Natural killer cell treated with Interleukin-12 subunit alpha and Interleukin-12 subunit beta and Interleukin-15 and Interleukin-18, amount 100 ng/mL, for 72 hours (primary cell): Measurements from ENCODE around the gene CD22. TPM values are rescaled to one million over a fixed set of nuclear protein-coding genes. Genes with fewer than 3 reads are reported as not detected.

Experiments
- ATAC-seq, 2 donors: fragments of 150-1000 bp; cut with Tn5 transposase in 1 of 2; sonication (Bioruptor Pico), chemical (Tn5 transposase) in 1 of 2; 2 replicates each; pipeline ENCODE4 v1.10.0; 2021
- DNase-seq: peaks from one replicate; pipeline ENCODE4 v3.0.0; 2022; ENCODE audit warnings: low spot score
- H3K27ac Mint-ChIP-seq, 2 donors: 1 replicate in 1 of 2; 2 replicates in 1 of 2; pipeline ENCODE4 v1.8.0; 2022; ENCODE audit warnings: mixed read lengths in 2 of 2, mild to moderate bottlenecking in 1 of 2, moderate library complexity in 1 of 2
- H3K27me3 Mint-ChIP-seq, 2 donors: 1 replicate in 1 of 2; 2 replicates in 1 of 2; pipeline ENCODE4 v1.8.0; 2022; ENCODE audit warnings: mixed read lengths in 2 of 2
- H3K36me3 Mint-ChIP-seq: one replicate; pipeline ENCODE4 v1.8.0; 2022; ENCODE audit warnings: mixed read lengths
- H3K4me1 Mint-ChIP-seq, 2 donors: 1 replicate in 1 of 2; 2 replicates in 1 of 2; pipeline ENCODE4 v1.8.0; 2022; ENCODE audit warnings: low read depth in 2 of 2, mixed read lengths in 2 of 2, mild to moderate bottlenecking in 1 of 2
- H3K4me3 Mint-ChIP-seq: one replicate; pipeline ENCODE4 v1.8.0; 2022; ENCODE audit warnings: mixed read lengths
- H3K9me3 Mint-ChIP-seq: 2 replicates; pipeline ENCODE4 v1.8.0; 2022; ENCODE audit warnings: mixed read lengths
- total RNA-seq, 2 donors: library from RNA; stranded (reverse); gene quantifications; one replicate each; pipeline ENCODE4 v1.2.3, GENCODE V29; 2022

The CD22 gene
- total RNA-seq, 2 donors from 2014 or later, result 1.1 to 15.0 TPM

GRCh38 chr19:35300339-35300649 lies 28.7 kb upstream of the CD22 start:
- no peaks in the 10 kb centered on the region for H3K4me1 Mint-ChIP-seq
- H3K36me3 Mint-ChIP-seq, result no peaks in the 10 kb centered on the region
- no peak overlapping the region for H3K27ac Mint-ChIP-seq
- H3K9me3 Mint-ChIP-seq, result no peaks in the 10 kb centered on the region
- DNase-seq, result no peak
- H3K27me3 Mint-ChIP-seq, result peaks cover 0 to 4% of the 10 kb centered on the region in 2 donors
- no peak for ATAC-seq
- H3K4me3 Mint-ChIP-seq, result no peak overlapping the region

GRCh38 chr19:35301961-35302360 lies 27.0 kb upstream of the CD22 start:
- Mint-ChIP-seq H3K27ac (no peak overlapping the region), H3K4me1 (no peaks in the 10 kb centered on the region), H3K9me3 (no peaks in the 10 kb centered on the region), H3K36me3 (no peaks in the 10 kb centered on the region), H3K27me3 (peaks cover 0 to 4% of the 10 kb centered on the region in 2 donors), H3K4me3 (no peak overlapping the region)
- ATAC-seq (no peak), DNase-seq (no peak)

GRCh38 chr19:35302446-35302845 lies 26.5 kb upstream of the CD22 start:
- Mint-ChIP-seq H3K4me1 (no peaks in the 10 kb centered on the region), H3K27ac (no peak overlapping the region), H3K4me3 (no peak overlapping the region), H3K9me3 (no peaks in the 10 kb centered on the region), H3K36me3 (no peaks in the 10 kb centered on the region), H3K27me3 (peaks cover 0 to 4% of the 10 kb centered on the region in 2 donors)
- no peak for ATAC-seq
- DNase-seq, result no peak

GRCh38 chr19:35303357-35303915 lies 25.6 kb upstream of the CD22 start:
- H3K27ac Mint-ChIP-seq, result no peak overlapping the region
- H3K9me3 Mint-ChIP-seq, result no peaks in the 10 kb centered on the region
- no peak for DNase-seq
- H3K36me3 Mint-ChIP-seq, result no peaks in the 10 kb centered on the region
- ATAC-seq, result no peak
- H3K4me1 Mint-ChIP-seq, result no peaks in the 10 kb centered on the region
- peaks cover 0 to 8% of the 10 kb centered on the region in 2 donors for H3K27me3 Mint-ChIP-seq
- no peak overlapping the region for H3K4me3 Mint-ChIP-seq

DNA sequence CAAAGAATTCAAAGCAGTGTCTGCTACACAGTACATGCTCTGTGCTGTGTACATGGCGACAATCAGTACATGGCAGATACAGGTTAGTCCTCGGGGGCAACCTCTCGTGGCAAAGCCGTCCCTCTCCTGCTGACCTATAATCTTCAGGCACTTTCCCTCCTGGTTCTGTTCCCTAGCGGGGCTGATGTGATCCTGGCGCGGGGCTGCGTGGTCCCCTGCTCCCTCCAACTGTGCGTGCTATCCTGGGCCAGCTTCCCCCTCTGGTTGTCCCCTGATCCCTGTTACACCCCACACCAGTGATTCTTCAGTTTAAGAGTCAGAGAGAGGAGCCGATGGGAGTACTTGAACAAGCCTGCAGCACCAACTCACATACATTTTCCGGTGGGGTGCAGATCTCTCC lies 25.0 kb upstream of the CD22 start:
- Mint-ChIP-seq H3K9me3 (no peaks in the 10 kb centered on the region), H3K36me3 (no peaks in the 10 kb centered on the region), H3K27ac (no peak overlapping the region), H3K4me1 (no peaks in the 10 kb centered on the region), H3K27me3 (peaks cover 0 to 8% of the 10 kb centered on the region in 2 donors), H3K4me3 (no peak overlapping the region)
- ATAC-seq (no peak), DNase-seq (no peak)

DNA sequence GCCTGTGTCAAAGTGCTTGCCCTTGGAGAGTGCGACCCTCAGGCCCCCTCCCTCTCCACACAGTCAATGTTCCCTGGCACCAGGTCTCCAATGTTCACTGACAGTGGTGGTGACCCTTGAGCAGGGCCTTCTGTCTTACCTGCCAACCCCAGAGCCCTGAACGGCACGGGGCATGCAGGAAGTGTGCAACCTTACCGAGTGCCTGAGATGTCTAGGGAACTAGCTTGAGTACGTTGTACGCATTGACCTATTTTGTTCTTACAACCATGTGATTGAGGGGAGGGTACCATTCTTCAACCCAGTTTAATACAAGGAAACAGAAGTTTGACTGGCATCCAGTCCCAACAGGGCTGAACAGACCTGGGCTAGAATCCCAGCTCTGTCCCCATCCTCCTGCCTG lies 23.8 kb upstream of the CD22 start:
- Mint-ChIP-seq H3K4me3 (no peak overlapping the region), H3K4me1 (no peaks in the 10 kb centered on the region), H3K27me3 (peaks cover 0 to 10% of the 10 kb centered on the region in 2 donors), H3K9me3 (no peaks in the 10 kb centered on the region), H3K27ac (no peak overlapping the region), H3K36me3 (no peaks in the 10 kb centered on the region)
- DNase-seq (no peak), ATAC-seq (no peak)

DNA sequence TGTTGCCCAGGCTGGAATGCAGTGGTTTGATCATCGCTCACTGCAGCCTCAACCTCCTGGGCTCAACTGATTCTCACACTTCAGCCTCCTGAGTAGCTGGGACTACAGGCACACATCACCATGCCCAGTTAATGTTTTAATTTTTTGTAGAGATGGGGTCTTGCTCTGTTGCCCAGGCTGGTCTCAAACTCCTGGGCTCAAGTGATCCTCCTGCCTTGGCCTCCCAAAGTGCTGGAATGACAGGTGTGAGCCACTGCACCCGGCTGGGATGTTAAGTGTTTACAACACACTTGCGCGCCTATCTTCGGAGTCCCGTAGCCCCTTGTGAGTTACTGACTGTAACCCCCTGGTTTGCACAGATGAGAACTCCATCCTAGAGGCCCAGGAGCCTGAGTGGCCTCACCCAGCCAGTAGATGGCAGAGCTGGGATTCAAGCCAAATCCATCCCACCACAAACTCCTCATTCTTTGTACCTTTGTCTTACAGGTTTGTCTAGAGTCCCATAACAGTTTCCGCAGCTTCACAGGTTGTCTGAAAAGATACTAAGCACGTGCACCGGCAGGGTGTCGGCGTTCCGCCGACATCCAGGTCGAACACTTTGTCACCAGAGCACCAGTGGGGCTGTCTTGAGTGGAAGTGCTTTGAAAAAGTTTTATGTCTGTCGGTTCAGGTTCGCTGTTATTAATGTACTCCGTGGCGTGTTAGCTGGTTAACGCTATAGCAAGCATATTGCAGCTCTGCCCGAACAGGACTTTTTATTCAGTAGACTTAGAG lies 22.3 kb upstream of the CD22 start:
- Mint-ChIP-seq H3K27ac (peak overlapping the region in 1 of 2 donors; percentile 41), H3K4me3 (no peak overlapping the region), H3K4me1 (peaks cover 0 to 4% of the 10 kb centered on the region in 2 donors), H3K27me3 (peaks cover 0 to 10% of the 10 kb centered on the region in 2 donors), H3K36me3 (no peaks in the 10 kb centered on the region), H3K9me3 (no peaks in the 10 kb centered on the region)
- ATAC-seq (no peak), DNase-seq (no peak)

DNA sequence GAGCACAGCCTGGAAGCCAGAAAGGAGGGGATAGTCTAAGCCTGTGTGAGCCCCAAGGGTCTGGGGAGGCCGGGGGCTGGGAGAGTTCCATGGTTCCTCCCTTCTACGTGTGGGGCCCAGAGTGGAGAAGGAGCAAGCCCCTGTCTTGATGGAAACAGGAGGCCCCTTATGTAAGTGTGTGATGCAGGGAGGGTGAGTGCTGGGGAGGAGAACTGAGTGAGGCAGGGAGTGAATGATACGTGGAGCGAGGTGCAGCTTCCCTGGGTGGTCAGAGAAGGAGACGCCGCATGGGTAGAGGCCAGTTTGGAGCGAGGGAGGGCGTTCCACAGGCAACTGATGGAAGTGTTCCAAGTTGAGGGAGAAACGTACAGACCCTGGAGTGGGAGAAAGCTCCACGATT lies 21.1 kb upstream of the CD22 start:
- H3K27ac Mint-ChIP-seq, result peak overlapping the region in 1 of 2 donors; percentile 75
- H3K4me3 Mint-ChIP-seq, result no peak overlapping the region
- ATAC-seq, result no peak
- H3K9me3 Mint-ChIP-seq, result no peaks in the 10 kb centered on the region
- H3K36me3 Mint-ChIP-seq, result no peaks in the 10 kb centered on the region
- peaks cover 0 to 10% of the 10 kb centered on the region in 2 donors for H3K27me3 Mint-ChIP-seq
- peaks cover 0 to 4% of the 10 kb centered on the region in 2 donors for H3K4me1 Mint-ChIP-seq
- DNase-seq, result no peak

- no peak for DNase-seq
- Mint-ChIP-seq H3K4me3 (no peak overlapping the region), H3K27me3 (peaks cover 0 to 8% of the 10 kb centered on the region in 2 donors), H3K9me3 (no peaks in the 10 kb centered on the region), H3K4me1 (peaks cover 0 to 4% of the 10 kb centered on the region in 2 donors), H3K36me3 (no peaks in the 10 kb centered on the region), H3K27ac (peak overlapping the region in 1 of 2 donors; percentile 64)
- no peak for ATAC-seq
These were observed 20.1 kb upstream of the CD22 start for GRCh38 chr19:35308910-35309309.

- ATAC-seq, result no peak
- peak overlapping the region in 1 of 2 donors; percentile 64 for H3K27ac Mint-ChIP-seq
These were observed 19.3 kb upstream of the CD22 start for GRCh38 chr19:35309481-35310279.

DNA sequence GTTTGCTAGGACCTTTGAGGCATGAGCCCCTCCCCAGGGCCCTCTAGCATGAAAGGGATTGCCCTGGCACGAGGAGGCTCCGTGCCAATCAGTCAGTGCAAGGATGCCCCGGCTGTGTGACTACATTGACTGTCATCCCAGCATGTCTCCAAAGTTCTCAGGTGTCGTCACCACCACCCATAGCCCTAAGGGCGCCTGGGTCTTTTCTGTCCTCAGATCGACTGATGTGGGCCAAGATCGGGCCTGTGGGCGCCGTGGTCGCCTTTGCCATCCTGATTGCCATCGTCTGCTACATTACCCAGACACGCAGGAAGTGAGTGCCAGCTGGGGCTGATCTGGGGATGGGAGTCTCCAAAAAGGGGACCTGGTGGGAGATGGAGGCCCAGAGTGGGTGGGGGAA lies 18.7 kb upstream of the CD22 start:
- Mint-ChIP-seq H3K36me3 (no peaks in the 10 kb centered on the region), H3K27ac (no peak overlapping the region), H3K4me1 (peaks cover 0 to 4% of the 10 kb centered on the region in 2 donors), H3K4me3 (no peak overlapping the region), H3K27me3 (peaks cover 0 to 10% of the 10 kb centered on the region in 2 donors), H3K9me3 (no peaks in the 10 kb centered on the region)
- ATAC-seq, result no peak
- no peak for DNase-seq

More at GRCh38 chr19:35309481-35310279, 19.3 kb upstream of the CD22 start:
- no peaks in the 10 kb centered on the region for H3K9me3 Mint-ChIP-seq
- H3K36me3 Mint-ChIP-seq, result no peaks in the 10 kb centered on the region
- peaks cover 0 to 9% of the 10 kb centered on the region in 2 donors for H3K27me3 Mint-ChIP-seq
- H3K4me1 Mint-ChIP-seq, result peaks cover 0 to 4% of the 10 kb centered on the region in 2 donors
- H3K4me3 Mint-ChIP-seq, result no peak overlapping the region
- no peak for DNase-seq

GRCh38 chr19:35310811-35311465 lies 18.0 kb upstream of the CD22 start:
- no peak overlapping the region for H3K27ac Mint-ChIP-seq
- H3K9me3 Mint-ChIP-seq, result no peaks in the 10 kb centered on the region
- no peak for ATAC-seq
- H3K27me3 Mint-ChIP-seq, result peaks cover 0 to 10% of the 10 kb centered on the region in 2 donors
- H3K4me1 Mint-ChIP-seq, result peaks cover 0 to 4% of the 10 kb centered on the region in 2 donors
- no peaks in the 10 kb centered on the region for H3K36me3 Mint-ChIP-seq
- DNase-seq, result no peak
- H3K4me3 Mint-ChIP-seq, result no peak overlapping the region

DNA sequence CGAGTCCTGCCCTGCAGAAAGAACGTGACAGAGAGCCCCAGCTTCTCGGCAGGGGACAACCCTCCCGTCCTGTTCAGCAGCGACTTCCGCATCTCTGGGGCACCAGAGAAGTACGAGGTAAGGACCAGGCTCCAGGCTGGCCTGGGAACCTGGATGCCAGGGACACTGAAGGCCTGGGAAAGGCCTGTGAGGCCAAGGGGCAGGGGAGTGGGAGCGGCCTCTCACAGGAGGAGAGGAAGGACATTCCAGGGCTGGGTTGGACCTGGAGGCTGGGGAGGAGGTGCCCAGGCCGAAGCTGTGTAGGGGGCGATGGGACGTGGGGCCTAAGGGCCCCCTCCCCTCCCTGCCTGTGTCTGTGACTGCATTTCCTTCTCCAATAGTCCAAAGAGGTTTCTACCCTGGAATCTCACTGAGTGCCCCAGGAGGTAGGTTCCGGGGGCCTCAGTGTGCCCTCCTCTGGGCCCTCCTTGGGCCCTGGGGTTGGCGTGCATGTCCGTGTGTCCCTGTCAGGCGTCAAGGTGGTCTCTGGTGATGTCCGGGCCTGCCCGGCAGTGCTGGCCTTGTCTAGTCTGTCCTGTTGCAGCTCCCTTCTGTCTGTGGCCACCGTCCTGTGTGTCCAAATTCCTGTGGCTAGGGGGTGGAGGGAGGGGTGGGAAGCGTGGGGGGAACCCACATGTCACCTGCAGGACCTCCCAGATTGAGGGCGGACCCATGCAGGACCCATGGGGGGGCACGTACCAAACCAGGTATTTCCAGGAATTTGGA lies 16.9 kb upstream of the CD22 start:
- no peak for ATAC-seq
- no peak for DNase-seq
- Mint-ChIP-seq H3K36me3 (no peaks in the 10 kb centered on the region), H3K4me3 (no peak overlapping the region), H3K27me3 (peaks cover 0 to 10% of the 10 kb centered on the region in 2 donors), H3K9me3 (no peaks in the 10 kb centered on the region), H3K27ac (no peak overlapping the region), H3K4me1 (peaks cover 0 to 4% of the 10 kb centered on the region in 2 donors)
